Uterine smooth muscle cell (primary cell): Measurements from ENCODE around the gene SAAL1. TPM values are rescaled to one million over a fixed set of nuclear protein-coding genes. Genes with fewer than 3 reads are reported as not detected.

Source experiments
- total RNA-seq: library from RNA; depleted of rRNA; stranded (reverse); fragments of >200 nt; gene quantifications from 2 replicates; pipeline ENCODE4 v1.2.3, GENCODE V29; 2014

The SAAL1 gene, protein sequence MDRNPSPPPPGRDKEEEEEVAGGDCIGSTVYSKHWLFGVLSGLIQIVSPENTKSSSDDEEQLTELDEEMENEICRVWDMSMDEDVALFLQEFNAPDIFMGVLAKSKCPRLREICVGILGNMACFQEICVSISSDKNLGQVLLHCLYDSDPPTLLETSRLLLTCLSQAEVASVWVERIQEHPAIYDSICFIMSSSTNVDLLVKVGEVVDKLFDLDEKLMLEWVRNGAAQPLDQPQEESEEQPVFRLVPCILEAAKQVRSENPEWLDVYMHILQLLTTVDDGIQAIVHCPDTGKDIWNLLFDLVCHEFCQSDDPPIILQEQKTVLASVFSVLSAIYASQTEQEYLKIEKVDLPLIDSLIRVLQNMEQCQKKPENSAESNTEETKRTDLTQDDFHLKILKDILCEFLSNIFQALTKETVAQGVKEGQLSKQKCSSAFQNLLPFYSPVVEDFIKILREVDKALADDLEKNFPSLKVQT
- 19.4 and 32.3 TPM in 2 replicates for total RNA-seq

DNA sequence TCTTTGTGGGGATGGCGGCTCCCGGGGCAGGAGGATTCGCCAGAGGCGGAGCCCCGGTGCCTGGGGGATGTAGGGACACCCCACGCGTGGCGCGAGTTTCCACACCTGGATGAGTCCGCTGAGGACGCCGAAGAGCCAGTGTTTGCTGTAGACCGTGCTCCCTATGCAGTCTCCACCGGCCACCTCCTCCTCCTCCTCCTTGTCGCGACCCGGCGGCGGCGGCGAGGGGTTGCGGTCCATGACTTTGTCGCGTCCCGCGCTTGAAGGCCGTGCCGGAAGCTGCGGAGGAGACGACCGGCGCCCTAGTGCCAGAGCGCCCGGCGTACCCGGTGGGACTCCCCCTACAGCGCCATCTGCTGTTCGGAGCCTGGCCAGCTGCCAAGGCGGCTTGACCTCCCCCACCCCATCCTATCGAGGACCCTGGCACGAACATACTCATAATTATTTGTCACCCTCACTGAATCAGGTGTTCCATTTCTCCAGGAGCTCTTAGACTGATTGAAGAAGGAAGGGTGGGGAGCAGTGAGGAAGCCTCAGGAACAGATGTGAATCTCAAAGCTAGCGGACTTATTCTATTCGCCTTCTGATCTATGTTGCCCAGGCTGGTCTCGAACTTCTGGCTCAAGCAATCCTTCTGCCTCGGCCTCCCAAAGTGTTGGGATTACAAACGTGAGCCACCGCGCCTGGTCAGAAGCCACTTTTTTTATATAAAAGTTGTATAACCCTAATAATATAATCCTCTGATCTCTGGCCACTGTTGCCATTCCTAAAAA, at the start of gene SAAL1:
TSS of gene SAAL1 (minus strand) at position 281 of the 773 bp plus-strand sequence. CDS start at position 240, 41 bp downstream.

DNA sequence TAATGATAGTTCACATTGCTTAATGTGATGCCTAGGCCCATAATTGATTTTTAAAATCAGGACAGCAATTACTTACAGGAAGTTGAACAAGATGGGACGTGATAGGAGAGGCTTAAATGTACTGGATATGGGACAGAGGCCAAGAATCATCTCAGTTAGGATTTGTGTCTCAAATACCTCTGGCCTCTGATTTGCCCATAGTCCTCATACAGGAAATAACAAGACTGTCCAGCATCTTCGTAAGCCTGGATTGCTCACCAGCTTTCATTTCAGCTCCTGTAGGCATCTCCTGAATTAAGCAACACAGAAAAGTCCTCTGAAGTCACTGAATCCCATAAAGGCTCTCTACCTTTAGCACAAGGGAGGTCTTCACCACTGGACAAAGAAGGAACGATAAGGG, 26.5 kb upstream of the SAAL1 start, which contains the start of gene MRGPRX3:
TSS of gene MRGPRX3 (plus strand) at position 231 of the 400 bp plus-strand sequence. CDS start 4,632 bp downstream, outside the sequence.

DNA sequence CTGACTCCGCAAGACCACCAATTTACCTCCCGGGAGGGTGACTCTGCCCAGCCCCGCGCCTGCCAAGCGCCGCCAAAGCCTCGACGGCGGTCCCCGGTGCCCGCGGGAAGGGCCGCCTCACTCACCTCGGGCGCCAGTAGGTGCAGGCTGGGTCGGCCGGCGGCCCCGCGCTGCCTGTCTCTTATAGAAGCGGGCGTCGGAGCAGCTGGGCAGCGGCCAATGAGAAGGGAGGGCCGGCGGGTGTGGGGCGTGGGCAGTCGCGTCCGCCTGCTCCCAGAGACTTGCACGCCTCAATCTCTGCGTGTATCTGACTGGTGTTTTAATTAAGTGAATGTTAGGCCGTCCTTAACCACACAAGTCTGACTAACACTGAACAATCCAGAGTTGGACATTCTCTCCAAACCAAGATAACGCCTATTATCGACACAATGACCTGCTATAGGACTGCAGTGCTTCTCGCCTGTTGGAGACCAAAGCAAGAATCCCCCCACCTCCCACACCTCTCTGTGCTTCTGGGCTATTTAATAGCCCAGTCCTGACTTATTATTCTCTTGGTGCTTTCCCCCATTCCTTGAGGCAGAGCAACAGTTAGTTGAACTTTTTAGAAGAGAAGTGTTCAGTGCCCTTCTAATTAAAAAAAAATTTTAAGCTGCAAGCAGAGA, 59.6 kb downstream of the SAAL1 start, which contains the start of gene TPH1:
TSS of gene TPH1 (minus strand) at position 154 of the 662 bp plus-strand sequence. CDS start 5,507 bp downstream, outside the sequence.

Other genes starting within 250 kb of the SAAL1 start
- 21.4 and 28.7 TPM in 2 replicates for gene SERGEF, start 93.0 kb downstream of the SAAL1 start, total RNA-seq
- 0.11 and 0.12 TPM in 2 replicates for gene TPH1, start 59.8 kb downstream of the SAAL1 start, total RNA-seq
- 0.12 TPM in 1 of 2 replicates, not detected in the other for gene MRGPRX3, start 26.5 kb upstream of the SAAL1 start, total RNA-seq
- not detected in 2 replicates for gene MRGPRX4, start 66.8 kb upstream of the SAAL1 start, total RNA-seq
- gene SAA4, start 130.7 kb upstream of the SAAL1 start, total RNA-seq, result not detected in 2 replicates
- gene SAA2, start 142.6 kb upstream of the SAAL1 start, total RNA-seq, result not detected in 2 replicates
- 0.33 TPM in 1 of 2 replicates, not detected in the other for gene SAA1, start 160.2 kb upstream of the SAAL1 start, total RNA-seq
- gene HPS5, start 216.1 kb upstream of the SAAL1 start, total RNA-seq, result 33.2 and 38.9 TPM in 2 replicates
- 67.6 and 81.6 TPM in 2 replicates for gene GTF2H1, start 216.5 kb upstream of the SAAL1 start, total RNA-seq